ENCODE data around the gene AKR7A2. TPM values are rescaled to one million over a fixed set of nuclear protein-coding genes. Genes with fewer than 3 reads are reported as not detected.

AKR7A2 gene
- total RNA-seq, 4 donors from 2014 or later = 45.4 to 80.2 (median 60.2) TPM

GRCh38 chr1:19312782-19313635 lies 1.1 kb upstream of the AKR7A2 start:
- ATAC-seq (no peak), DNase-seq (no peak)
- TF ChIP-seq POLR2A (IDR thresholded peaks at IDR 0.05) = no peak
- TF ChIP-seq CTCF (IDR thresholded peaks at IDR 0.05 in 4 of 5, conservative IDR thresholded peaks at IDR 0.05 in 1 of 5) = no peak
- Histone ChIP-seq H3K27me3 (no peaks in the 10 kb centered on the region), H3K36me3 (peaks cover 0 to 12% of the 10 kb centered on the region in 2 donors), H3K4me3 (peak overlapping the region; percentile 79 to 97 (median 87)), H3K4me1 (peaks cover 19 to 20% of the 10 kb centered on the region in 2 donors), H3K27ac (peak overlapping the region; percentile 93 to 97 (median 96)), H3K9me3 (no peaks in the 10 kb centered on the region)
- in situ Hi-C loops (cut with MboI; ENCODE audit: low sequenced_read_pairs in 4 of 4) = no loop called here
- intact Hi-C loops (cut with DNase I; ENCODE audit: low total_unique reads) = loop anchor here (2.0 to 10.0 kb wide), 3 partner anchors 61 to 342 kb away; partner anchors contain the start of genes EMC1 and MRTO4

GRCh38 chr1:19311503-19311930 lies 427 bp downstream of the AKR7A2 start:
- Histone ChIP-seq H3K9me3 (no peaks in the 10 kb centered on the region), H3K4me3 (peak overlapping the region; percentile 69 to 97 (median 80)), H3K27ac (peak overlapping the region; percentile 63 to 97 (median 84)), H3K27me3 (no peaks in the 10 kb centered on the region), H3K4me1 (peaks cover 19 to 20% of the 10 kb centered on the region in 2 donors), H3K36me3 (peaks cover 0 to 20% of the 10 kb centered on the region in 2 donors)
- in situ Hi-C loops (cut with MboI; ENCODE audit: low sequenced_read_pairs in 4 of 4) (no loop called here), intact Hi-C loops (cut with DNase I; ENCODE audit: low total_unique reads) (loop anchor here (5.0 to 10.0 kb wide), 2 partner anchors 59 to 343 kb away; partner anchors contain the start of genes EMC1 and MRTO4)
- ATAC-seq = peak; percentile 48 to 50
- no peak for TF ChIP-seq CTCF (IDR thresholded peaks at IDR 0.05 in 4 of 5, conservative IDR thresholded peaks at IDR 0.05 in 1 of 5)
- no peak for TF ChIP-seq POLR2A (IDR thresholded peaks at IDR 0.05)
- peak in 1 of 2 donors; percentile 41 for DNase-seq

GRCh38 chr1:19310720-19311502 lies 1.0 kb downstream of the AKR7A2 start:
- DNase-seq (no peak), ATAC-seq (no peak)
- Histone ChIP-seq H3K9me3 (no peaks in the 10 kb centered on the region), H3K4me3 (peak overlapping the region; percentile 69 to 97 (median 80)), H3K36me3 (peaks cover 0 to 27% of the 10 kb centered on the region in 2 donors), H3K27me3 (no peaks in the 10 kb centered on the region), H3K27ac (peak overlapping the region; percentile 63 to 97 (median 84)), H3K4me1 (peaks cover 19 to 20% of the 10 kb centered on the region in 2 donors)
- in situ Hi-C loops (cut with MboI; ENCODE audit: low sequenced_read_pairs in 4 of 4) = no loop called here
- intact Hi-C loops (cut with DNase I; ENCODE audit: low total_unique reads) = loop anchor here (5.0 to 10.0 kb wide), 2 partner anchors 59 to 344 kb away; partner anchors contain the start of genes EMC1 and MRTO4
- TF ChIP-seq CTCF (IDR thresholded peaks at IDR 0.05 in 4 of 5, conservative IDR thresholded peaks at IDR 0.05 in 1 of 5) = no peak
- TF ChIP-seq POLR2A (IDR thresholded peaks at IDR 0.05) = no peak

GRCh38 chr1:19310061-19310460 lies 1.9 kb downstream of the AKR7A2 start:
- no peak for DNase-seq
- intact Hi-C loops (cut with DNase I; ENCODE audit: low total_unique reads) = loop anchor here (5.0 to 10.0 kb wide), 2 partner anchors 58 to 345 kb away; partner anchors contain the start of genes EMC1 and MRTO4
- Histone ChIP-seq H3K27me3 (no peaks in the 10 kb centered on the region), H3K36me3 (peaks cover 0 to 35% of the 10 kb centered on the region in 2 donors), H3K4me3 (no peak overlapping the region), H3K27ac (no peak overlapping the region), H3K9me3 (no peaks in the 10 kb centered on the region), H3K4me1 (peaks cover 19 to 20% of the 10 kb centered on the region in 2 donors)
- no peak for TF ChIP-seq CTCF (IDR thresholded peaks at IDR 0.05 in 4 of 5, conservative IDR thresholded peaks at IDR 0.05 in 1 of 5)
- TF ChIP-seq POLR2A (IDR thresholded peaks at IDR 0.05) = no peak
- in situ Hi-C loops (cut with MboI; ENCODE audit: low sequenced_read_pairs in 4 of 4) = no loop called here
- no peak for ATAC-seq

All from gastrocnemius medialis (tissue), 4 donors.